Parathyroid adenoma (tissue), 2 donors: ENCODE data around the gene GTF2F1.

ENCODE experiments used
- H2AFZ ChIP-seq: fragments of 300-600 bp; sonication (generic); one replicate; pipeline ENCODE4 v1.7.0; 2017; ENCODE audit warnings: antibody characterized with exemption, mild to moderate bottlenecking
- H3K27ac ChIP-seq: fragments of 300-600 bp; sonication (generic); one replicate; pipeline ENCODE4 v1.7.0; 2017
- H3K27me3 ChIP-seq: fragments of 300-600 bp; sonication (generic); one replicate; pipeline ENCODE4 v1.7.0; 2017; ENCODE audit warnings: low read length; ENCODE audit not compliant: control insufficient read depth, insufficient read depth
- H3K36me3 ChIP-seq: fragments of 300-600 bp; sonication (generic); one replicate; pipeline ENCODE4 v1.7.0; 2017; ENCODE audit warnings: low read length; ENCODE audit not compliant: control insufficient read depth, insufficient read depth
- H3K4me1 ChIP-seq: fragments of 300-600 bp; sonication (generic); one replicate; pipeline ENCODE4 v1.7.0; 2017; ENCODE audit warnings: control low read depth
- H3K4me2 ChIP-seq: fragments of 300-600 bp; sonication (generic); one replicate; pipeline ENCODE4 v1.7.0; 2017; ENCODE audit warnings: low read length
- H3K4me3 ChIP-seq: fragments of 300-600 bp; sonication (generic); one replicate; pipeline ENCODE4 v1.7.0; 2017; ENCODE audit warnings: low read depth, low read length
- H3K79me2 ChIP-seq: fragments of 300-600 bp; sonication (generic); one replicate; pipeline ENCODE4 v1.7.0; 2017; ENCODE audit warnings: control low read depth
- H3K9ac ChIP-seq: fragments of 300-600 bp; sonication (generic); one replicate; pipeline ENCODE4 v1.7.0; 2017; ENCODE audit warnings: mild to moderate bottlenecking
- H3K9me3 ChIP-seq: fragments of 300-600 bp; sonication (generic); one replicate; pipeline ENCODE4 v1.7.0; 2017; ENCODE audit warnings: low read length; ENCODE audit not compliant: control insufficient read depth
- CTCF ChIP-seq: fragments of 300-600 bp; sonication (generic); IDR thresholded peaks from one replicate; pipeline ENCODE4 v1.7.0; 2017; ENCODE audit warnings: antibody characterized with exemption, mild to moderate bottlenecking
- donor health status: primary hyperparathyroidism.

GTF2F1 gene

DNA sequence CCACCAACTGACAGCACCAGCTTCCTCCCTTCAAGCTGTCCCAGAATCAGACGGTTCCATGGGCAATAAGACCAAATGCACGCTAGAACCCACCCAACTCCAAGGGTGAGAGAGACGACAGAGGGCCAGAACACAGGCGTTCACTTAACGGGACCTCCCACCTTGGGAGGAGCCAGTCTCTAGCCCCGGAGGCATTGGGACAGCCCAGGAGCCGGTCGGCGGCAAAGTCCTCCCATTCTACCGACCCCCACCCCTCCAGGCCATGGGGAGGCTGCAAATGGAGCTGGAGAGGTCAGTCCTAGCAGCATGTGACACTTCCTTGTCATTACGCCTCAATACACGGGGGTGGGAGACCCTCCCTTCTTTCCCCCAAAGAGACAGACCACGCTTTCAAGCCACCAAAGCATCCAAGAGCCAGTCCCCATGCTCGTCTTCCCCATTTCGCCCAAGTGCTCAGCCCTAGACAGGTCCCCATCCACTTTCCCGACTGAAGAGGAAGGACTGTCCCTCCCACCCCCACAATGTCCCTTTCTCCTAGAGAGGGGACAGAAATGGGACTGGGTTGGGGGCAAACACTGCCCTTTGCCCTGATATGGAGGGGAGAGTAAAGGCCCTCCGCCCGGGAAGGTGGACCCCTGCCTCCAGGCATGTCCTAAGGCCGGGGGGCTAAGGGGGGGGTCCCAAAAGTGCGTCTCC lies 30.7 kb upstream of the GTF2F1 start:
- peaks cover 13% of the 10 kb centered on the region for H3K4me1 ChIP-seq
- no peaks in the 10 kb centered on the region for H3K36me3 ChIP-seq
- H3K4me3 ChIP-seq: peak overlapping the region; percentile 65
- no peak overlapping the region for H2AFZ ChIP-seq
- H3K27me3 ChIP-seq: no peaks in the 10 kb centered on the region
- H3K4me2 ChIP-seq: peak overlapping the region; percentile 62
- peaks cover 22% of the 10 kb centered on the region for H3K79me2 ChIP-seq
- peak overlapping the region; percentile 51 for H3K27ac ChIP-seq
- H3K9ac ChIP-seq: peak overlapping the region; percentile 46
- TF ChIP-seq CTCF: no peak
- no peaks in the 10 kb centered on the region for H3K9me3 ChIP-seq

- H3K27ac ChIP-seq: no peak overlapping the region
- no peak overlapping the region for H3K4me2 ChIP-seq
- H3K79me2 ChIP-seq: peaks cover 22% of the 10 kb centered on the region
- H3K4me1 ChIP-seq: peaks cover 13% of the 10 kb centered on the region
- no peaks in the 10 kb centered on the region for H3K9me3 ChIP-seq
- no peak for TF ChIP-seq CTCF
- no peak overlapping the region for H3K4me3 ChIP-seq
- H3K36me3 ChIP-seq: no peaks in the 10 kb centered on the region
- H3K9ac ChIP-seq: no peak overlapping the region
- no peak overlapping the region for H2AFZ ChIP-seq
- H3K27me3 ChIP-seq: no peaks in the 10 kb centered on the region
Measured at GRCh38 chr19:6421075-6422014, 28.4 kb upstream of the GTF2F1 start.

GRCh38 chr19:6418562-6418932 lies 25.6 kb upstream of the GTF2F1 start:
- H3K9ac ChIP-seq: no peak overlapping the region
- peaks cover 17% of the 10 kb centered on the region for H3K79me2 ChIP-seq
- no peaks in the 10 kb centered on the region for H3K9me3 ChIP-seq
- H3K36me3 ChIP-seq: no peaks in the 10 kb centered on the region
- H3K4me3 ChIP-seq: no peak overlapping the region
- no peak overlapping the region for H2AFZ ChIP-seq
- no peaks in the 10 kb centered on the region for H3K27me3 ChIP-seq
- no peak for TF ChIP-seq CTCF
- no peak overlapping the region for H3K4me2 ChIP-seq
- no peak overlapping the region for H3K27ac ChIP-seq
- H3K4me1 ChIP-seq: peaks cover 20% of the 10 kb centered on the region

- Histone ChIP-seq H3K79me2 (peaks cover 11% of the 10 kb centered on the region), H3K4me2 (no peak overlapping the region), H3K27me3 (no peaks in the 10 kb centered on the region), H3K27ac (no peak overlapping the region), H3K4me1 (peaks cover 15% of the 10 kb centered on the region), H3K36me3 (no peaks in the 10 kb centered on the region), H3K4me3 (no peak overlapping the region), H2AFZ (no peak overlapping the region), H3K9me3 (no peaks in the 10 kb centered on the region), H3K9ac (no peak overlapping the region)
- peak; percentile 85 for TF ChIP-seq CTCF
Measured at GRCh38 chr19:6417713-6418561, 25.0 kb upstream of the GTF2F1 start.
